Ammon's horn (tissue), 1 donor: ENCODE data around the gene IDH3A.
"Not testable (repeated sequence)": the region's sequence is repeated elsewhere in the genome, so short reads cannot be mapped to it uniquely, and the experiment has no call there.

Experiments used
- DNase-seq: peaks from one replicate; pipeline ENCODE4 v3.0.0-alpha.2; 2016; ENCODE audit warnings: low spot score

IDH3A gene

GRCh38 chr15:78129751-78130287 lies 19.3 kb upstream of the IDH3A start:
- DNase-seq: no peak

GRCh38 chr15:78130466-78131294 lies 18.5 kb upstream of the IDH3A start:
- DNase-seq: peak; percentile 21

- peak; percentile 60 for DNase-seq
These were observed 17.7 kb upstream of the IDH3A start, which contains the start of gene CIB2 for GRCh38 chr15:78131295-78132061. Gene CIB2 (minus strand): TSS chr15:78131445. CDS start chr15:78131215, 230 bp downstream.

GRCh38 chr15:78133801-78134200 lies 15.4 kb upstream of the IDH3A start:
- DNase-seq: no peak

GRCh38 chr15:78139578-78139977 lies 9.6 kb upstream of the IDH3A start:
- DNase-seq: no peak

GRCh38 chr15:78140292-78140691 lies 8.9 kb upstream of the IDH3A start:
- no peak for DNase-seq

GRCh38 chr15:78142332-78142731 lies 6.8 kb upstream of the IDH3A start:
- DNase-seq: no peak

- DNase-seq: no peak
These were observed 2.6 kb upstream of the IDH3A start for GRCh38 chr15:78146425-78147154.

- no peak for DNase-seq
These were observed 1.6 kb upstream of the IDH3A start for GRCh38 chr15:78147566-78147965.

GRCh38 chr15:78148392-78149067 lies 632 bp upstream of the IDH3A start:
- DNase-seq: no peak

GRCh38 chr15:78149805-78150751 lies 916 bp downstream of the IDH3A start:
- peak; percentile 23 for DNase-seq

GRCh38 chr15:78151075-78151474 lies 1.9 kb downstream of the IDH3A start:
- DNase-seq: not testable (repeated sequence)

- no peak for DNase-seq
These were observed 5.8 kb downstream of the IDH3A start for GRCh38 chr15:78154955-78155354.

- DNase-seq: no peak
These were observed 6.3 kb downstream of the IDH3A start for GRCh38 chr15:78155355-78155939.

GRCh38 chr15:78156653-78157052 lies 7.5 kb downstream of the IDH3A start:
- no peak for DNase-seq

- DNase-seq: no peak
These were observed 8.0 kb downstream of the IDH3A start for GRCh38 chr15:78157203-78157602.

GRCh38 chr15:78159395-78159794 lies 10.2 kb downstream of the IDH3A start:
- DNase-seq: no peak

GRCh38 chr15:78162038-78162437 lies 12.9 kb downstream of the IDH3A start:
- DNase-seq: peak; percentile 76

GRCh38 chr15:78164010-78164409 lies 14.8 kb downstream of the IDH3A start:
- DNase-seq: no peak
